Type B pancreatic cell (in vitro differentiated cells): ENCODE data around the gene PITRM1. TPM values are rescaled to one million over a fixed set of nuclear protein-coding genes. Genes with fewer than 3 reads are reported as not detected.

Experiments
- DNase-seq: peaks from one replicate; pipeline ENCODE4 v3.0.0; 2021; ENCODE audit warnings: mixed read lengths; ENCODE audit not compliant: unreplicated experiment; ENCODE audit errors: extremely low spot score
- H3K27ac Mint-ChIP-seq: 2 replicates; pipeline ENCODE4 v1.8.0; 2021; ENCODE audit warnings: mild to moderate bottlenecking, mixed read lengths
- H3K27me3 Mint-ChIP-seq: 2 replicates; pipeline ENCODE4 v1.8.0; 2021; ENCODE audit warnings: mixed read lengths
- H3K36me3 Mint-ChIP-seq: 2 replicates; pipeline ENCODE4 v1.8.0; 2021; ENCODE audit warnings: mixed read lengths
- H3K4me1 Mint-ChIP-seq: one replicate; pipeline ENCODE4 v1.8.0; 2021; ENCODE audit warnings: mixed read lengths; ENCODE audit not compliant: unreplicated experiment
- H3K4me3 Mint-ChIP-seq: 2 replicates; pipeline ENCODE4 v1.8.0; 2021; ENCODE audit warnings: mild to moderate bottlenecking, mixed read lengths
- H3K9me3 Mint-ChIP-seq: 2 replicates; pipeline ENCODE4 v1.8.0; 2021; ENCODE audit warnings: mixed read lengths
- total RNA-seq: library from RNA; stranded (reverse); gene quantifications from 2 replicates; pipeline ENCODE4 v1.2.1, GENCODE V29; 2021; ENCODE audit warnings: low replicate concordance
- TF ChIP-seq, protein P1 (sequence below): fragments of 200-600 bp; sonication (generic); conservative IDR thresholded peaks from 2 replicates; pipeline ENCODE4 v1.5.0; 2021; ENCODE audit warnings: antibody characterized with exemption, mild to moderate bottlenecking

PITRM1 gene
- total RNA-seq, 1 donor from 2014 or later: 62.3 TPM

DNA sequence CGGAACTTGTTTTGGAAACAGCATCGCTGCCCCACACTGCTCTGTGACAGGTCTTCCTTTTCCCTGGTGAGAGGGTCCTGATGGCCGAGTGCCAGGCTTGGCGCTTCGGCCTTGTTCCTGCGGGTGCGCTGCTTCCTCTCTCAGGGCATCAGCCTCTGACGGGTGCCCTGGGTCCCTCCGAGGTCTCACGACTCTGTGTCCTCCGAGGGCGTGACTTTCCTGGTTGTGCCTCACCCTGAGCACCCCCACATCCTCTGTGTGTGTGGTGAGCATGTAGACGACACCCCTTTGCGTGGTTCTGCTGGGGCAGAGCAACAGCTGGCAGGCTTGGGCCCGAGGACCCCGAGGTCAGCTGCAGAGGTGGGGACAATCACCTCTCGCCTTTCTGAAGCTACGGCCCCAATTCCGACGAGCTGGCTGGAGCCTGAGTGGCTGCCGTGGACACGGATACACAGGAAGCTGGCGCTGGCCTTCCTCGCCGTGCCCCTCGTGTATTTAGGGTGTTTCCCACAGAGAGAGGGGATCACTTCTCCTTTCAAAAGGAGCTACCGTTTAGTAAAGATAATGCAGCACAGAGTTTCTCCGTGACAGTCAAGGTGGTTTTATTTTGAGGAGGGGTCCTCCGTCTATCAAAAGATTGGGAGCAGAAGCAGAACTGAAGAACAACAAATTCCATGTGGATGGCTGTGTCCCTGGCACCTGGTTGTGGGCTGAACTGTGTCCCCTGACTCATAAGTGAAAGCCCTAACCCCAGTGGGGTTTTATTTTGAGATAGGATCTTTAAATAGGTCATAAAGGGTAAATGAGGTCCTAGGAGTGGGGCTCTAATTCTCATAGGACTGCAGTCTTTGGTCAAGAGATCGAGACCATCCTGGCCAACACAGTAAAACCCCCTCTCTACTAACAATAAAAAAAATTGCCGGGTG, 36.2 kb upstream of the PITRM1 start:
- Mint-ChIP-seq H3K27ac (no peak overlapping the region), H3K27me3 (peaks cover 10% of the 10 kb centered on the region), H3K9me3 (no peaks in the 10 kb centered on the region), H3K36me3 (no peaks in the 10 kb centered on the region), H3K4me1 (no peaks in the 10 kb centered on the region), H3K4me3 (no peak overlapping the region)
- TF ChIP-seq, protein P1, sequence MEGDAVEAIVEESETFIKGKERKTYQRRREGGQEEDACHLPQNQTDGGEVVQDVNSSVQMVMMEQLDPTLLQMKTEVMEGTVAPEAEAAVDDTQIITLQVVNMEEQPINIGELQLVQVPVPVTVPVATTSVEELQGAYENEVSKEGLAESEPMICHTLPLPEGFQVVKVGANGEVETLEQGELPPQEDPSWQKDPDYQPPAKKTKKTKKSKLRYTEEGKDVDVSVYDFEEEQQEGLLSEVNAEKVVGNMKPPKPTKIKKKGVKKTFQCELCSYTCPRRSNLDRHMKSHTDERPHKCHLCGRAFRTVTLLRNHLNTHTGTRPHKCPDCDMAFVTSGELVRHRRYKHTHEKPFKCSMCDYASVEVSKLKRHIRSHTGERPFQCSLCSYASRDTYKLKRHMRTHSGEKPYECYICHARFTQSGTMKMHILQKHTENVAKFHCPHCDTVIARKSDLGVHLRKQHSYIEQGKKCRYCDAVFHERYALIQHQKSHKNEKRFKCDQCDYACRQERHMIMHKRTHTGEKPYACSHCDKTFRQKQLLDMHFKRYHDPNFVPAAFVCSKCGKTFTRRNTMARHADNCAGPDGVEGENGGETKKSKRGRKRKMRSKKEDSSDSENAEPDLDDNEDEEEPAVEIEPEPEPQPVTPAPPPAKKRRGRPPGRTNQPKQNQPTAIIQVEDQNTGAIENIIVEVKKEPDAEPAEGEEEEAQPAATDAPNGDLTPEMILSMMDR: no peak
- DNase-seq: no peak

DNA sequence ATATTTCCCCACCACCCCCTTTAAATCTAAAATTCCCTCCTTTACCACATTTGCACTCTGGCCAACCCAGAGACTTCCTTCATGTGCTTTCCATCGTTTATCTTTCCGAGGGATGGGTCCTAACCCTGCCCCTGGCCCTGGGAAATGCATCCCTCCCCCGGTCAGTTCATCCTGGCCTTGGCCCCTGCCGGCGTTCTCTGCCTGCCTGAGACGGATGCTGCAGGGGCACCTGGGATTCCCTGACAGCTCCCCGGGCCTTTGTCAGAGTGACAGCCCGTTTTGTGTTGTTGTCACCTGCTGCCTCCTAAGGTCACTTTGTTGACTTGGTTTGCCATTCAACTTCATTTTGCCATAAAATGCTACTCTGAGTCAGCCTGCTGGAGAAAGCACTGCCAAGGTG, 34.8 kb upstream of the PITRM1 start:
- Mint-ChIP-seq H3K9me3 (no peaks in the 10 kb centered on the region), H3K4me3 (no peak overlapping the region), H3K27me3 (peaks cover 12% of the 10 kb centered on the region), H3K27ac (no peak overlapping the region), H3K36me3 (no peaks in the 10 kb centered on the region), H3K4me1 (no peaks in the 10 kb centered on the region)
- DNase-seq: no peak
- TF ChIP-seq, protein P1: no peak

DNA sequence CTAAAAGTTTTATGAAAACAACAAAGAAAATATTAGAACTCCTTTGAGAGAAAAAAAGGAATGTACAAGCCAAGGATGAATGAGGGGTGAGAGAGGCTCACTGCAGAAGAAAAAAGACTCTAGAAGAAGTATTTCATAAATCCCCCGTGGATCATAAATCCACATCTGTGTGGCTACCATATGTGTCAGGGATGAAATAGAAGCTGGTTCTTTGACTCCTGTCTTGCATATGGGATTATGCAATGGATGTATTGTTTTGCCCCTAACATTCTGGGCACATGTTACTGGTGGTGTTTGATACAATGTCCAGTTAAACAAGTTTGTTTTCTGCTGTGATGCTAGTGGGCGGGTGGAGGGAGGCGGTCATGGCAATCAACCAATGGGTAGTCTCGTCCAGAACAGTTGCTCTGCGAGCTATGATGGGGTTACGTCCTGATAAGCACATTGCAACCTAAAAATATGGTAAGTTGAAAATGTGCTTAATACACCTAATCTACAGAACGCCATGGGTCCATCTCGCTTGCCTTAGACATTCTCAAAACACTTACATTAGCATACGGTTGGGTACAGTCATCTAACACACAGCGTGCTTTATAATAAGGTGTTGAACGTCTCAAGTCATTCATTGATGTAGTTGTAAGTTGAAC, 34.1 kb upstream of the PITRM1 start:
- Mint-ChIP-seq H3K9me3 (no peaks in the 10 kb centered on the region), H3K27ac (no peak overlapping the region), H3K4me3 (no peak overlapping the region), H3K4me1 (peaks cover 3% of the 10 kb centered on the region), H3K36me3 (no peaks in the 10 kb centered on the region), H3K27me3 (peaks cover 12% of the 10 kb centered on the region)
- DNase-seq: no peak
- TF ChIP-seq, protein P1: no peak

DNA sequence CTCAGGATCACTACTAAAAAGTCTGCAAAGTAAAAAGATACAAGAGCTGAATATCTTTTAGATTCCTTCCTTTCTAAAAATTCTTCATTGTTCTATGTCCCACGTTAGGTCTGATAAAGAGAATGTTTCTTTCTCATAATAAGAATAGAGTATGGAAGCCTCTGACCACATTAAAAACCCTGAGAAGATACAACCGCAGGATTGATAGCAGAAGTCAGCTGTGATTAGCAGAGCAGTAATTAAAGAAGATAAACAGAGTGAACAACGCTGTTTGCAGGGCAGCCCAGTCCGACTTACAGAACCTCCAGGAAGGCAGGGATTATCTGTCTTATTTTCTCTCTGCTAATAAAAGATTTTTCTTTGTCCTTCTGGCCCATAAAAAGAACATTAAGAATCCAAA, 31.4 kb upstream of the PITRM1 start:
- TF ChIP-seq, protein P1: no peak
- no peak overlapping the region for H3K27ac Mint-ChIP-seq
- H3K36me3 Mint-ChIP-seq: no peaks in the 10 kb centered on the region
- no peak overlapping the region for H3K4me3 Mint-ChIP-seq
- H3K4me1 Mint-ChIP-seq: peaks cover 7% of the 10 kb centered on the region
- peaks cover 12% of the 10 kb centered on the region for H3K27me3 Mint-ChIP-seq
- no peak for DNase-seq
- no peaks in the 10 kb centered on the region for H3K9me3 Mint-ChIP-seq

DNA sequence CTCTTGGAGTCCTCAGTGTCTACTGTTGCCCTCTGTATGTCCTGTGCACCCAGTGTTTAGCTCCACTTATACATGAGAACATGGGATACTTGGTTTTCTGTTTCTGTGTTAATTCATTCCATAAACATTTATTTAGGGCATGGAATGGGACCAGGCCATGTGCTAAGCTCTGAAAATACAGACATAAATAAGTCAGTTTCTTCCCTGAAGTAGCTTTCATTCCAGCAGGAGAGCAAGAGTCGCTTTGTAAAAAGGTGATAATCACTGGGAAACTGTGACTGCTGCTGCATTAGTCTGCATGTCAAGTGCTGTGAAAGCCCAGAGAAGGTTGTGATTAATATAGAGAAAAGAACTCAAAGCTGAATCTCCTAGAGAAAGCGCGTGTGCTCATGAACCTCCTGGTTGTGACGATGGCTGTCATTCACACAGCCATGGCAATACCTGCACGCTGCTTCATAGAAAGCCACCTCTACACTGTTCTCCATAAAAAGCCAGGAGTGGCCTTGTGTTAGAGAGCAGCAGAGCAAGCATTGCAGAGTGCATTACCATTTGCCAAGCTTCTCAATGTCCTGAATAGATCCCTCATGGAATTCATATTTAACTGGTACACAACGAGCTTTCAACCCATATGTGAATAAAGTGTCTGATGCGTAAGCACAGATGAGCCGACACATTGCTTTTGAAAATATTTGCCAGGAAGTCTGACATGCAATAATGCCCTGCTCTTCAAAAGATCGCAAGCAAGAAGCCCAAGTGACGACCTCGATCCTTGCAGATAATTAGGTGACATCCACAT, 30.6 kb upstream of the PITRM1 start:
- H3K9me3 Mint-ChIP-seq: no peaks in the 10 kb centered on the region
- TF ChIP-seq, protein P1: no peak
- no peak overlapping the region for H3K27ac Mint-ChIP-seq
- DNase-seq: no peak
- no peaks in the 10 kb centered on the region for H3K36me3 Mint-ChIP-seq
- H3K4me3 Mint-ChIP-seq: no peak overlapping the region
- H3K4me1 Mint-ChIP-seq: peaks cover 7% of the 10 kb centered on the region
- peaks cover 14% of the 10 kb centered on the region for H3K27me3 Mint-ChIP-seq
